Rectal smooth muscle tissue (tissue), 1 donor: ENCODE data around the gene ZNF555.
"Not testable (repeated sequence)": the region's sequence is repeated elsewhere in the genome, so short reads cannot be mapped to it uniquely, and the experiment has no call there.

Experiments
- H3K27ac ChIP-seq: one replicate; pipeline ENCODE4 v1.7.0; 2013; ENCODE audit warnings: low read depth, low read length, inconsistent platforms
- H3K27me3 ChIP-seq: one replicate; pipeline ENCODE4 v1.7.0; 2013; ENCODE audit warnings: low read length; ENCODE audit not compliant: control insufficient read depth, insufficient read depth
- H3K36me3 ChIP-seq: one replicate; pipeline ENCODE4 v1.7.0; 2013; ENCODE audit warnings: low read length; ENCODE audit not compliant: control insufficient read depth, insufficient read depth
- H3K4me1 ChIP-seq: one replicate; pipeline ENCODE4 v1.7.0; 2013; ENCODE audit warnings: low read length; ENCODE audit not compliant: control insufficient read depth, insufficient read depth
- H3K4me3 ChIP-seq: one replicate; pipeline ENCODE4 v1.7.0; 2013; ENCODE audit warnings: low read length
- H3K9ac ChIP-seq: one replicate; pipeline ENCODE4 v1.7.0; 2013; ENCODE audit warnings: low read length

Gene ZNF555

DNA sequence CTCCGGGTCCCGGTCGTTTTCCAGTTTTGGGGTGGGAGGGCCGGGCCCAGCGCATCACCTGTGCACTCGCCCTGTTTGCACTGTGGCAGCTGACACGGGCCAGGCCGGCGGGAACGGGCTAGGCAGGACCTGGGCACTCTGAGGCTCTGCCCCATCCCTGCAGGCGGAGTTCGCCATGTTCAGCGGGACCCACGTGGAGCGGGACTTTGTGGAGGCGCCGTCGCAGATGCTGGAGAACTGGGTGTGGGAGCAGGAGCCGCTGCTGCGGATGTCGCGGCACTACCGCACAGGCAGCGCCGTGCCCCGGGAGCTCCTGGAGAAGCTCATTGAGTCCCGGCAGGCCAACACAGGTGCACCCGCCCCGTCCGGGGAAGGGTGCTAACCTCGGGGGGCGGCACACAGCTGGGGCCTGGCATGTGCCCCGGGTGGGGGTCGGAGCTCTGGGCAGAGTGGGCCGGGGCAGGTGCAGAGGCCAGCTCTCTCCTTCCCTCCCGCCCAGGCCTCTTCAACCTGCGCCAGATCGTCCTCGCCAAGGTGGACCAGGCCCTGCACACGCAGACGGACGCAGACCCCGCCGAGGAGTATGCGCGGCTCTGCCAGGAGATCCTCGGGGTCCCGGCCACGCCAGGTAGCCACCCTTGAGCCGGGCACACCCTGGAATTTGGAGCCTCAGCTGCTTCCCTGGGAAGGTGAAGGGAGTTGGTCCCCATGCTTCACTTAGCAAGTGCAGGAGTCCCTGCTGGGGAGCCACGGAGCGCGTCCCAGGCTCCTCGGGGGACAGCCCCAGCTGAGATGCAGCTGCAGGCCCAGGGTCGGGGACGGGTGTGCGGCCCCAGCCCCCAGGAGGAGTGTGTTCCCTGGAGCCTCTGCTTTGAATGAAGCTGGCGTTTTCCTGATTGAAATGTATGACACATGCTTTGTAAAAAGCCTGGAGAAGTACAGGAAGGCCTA is 30.9 kb upstream of the ZNF555 start:
- no peak overlapping the region for H3K9ac ChIP-seq
- no peak overlapping the region for H3K4me3 ChIP-seq
- peaks cover 18% of the 10 kb centered on the region for H3K36me3 ChIP-seq
- no peaks in the 10 kb centered on the region for H3K27me3 ChIP-seq
- H3K27ac ChIP-seq = no peak overlapping the region
- no peaks in the 10 kb centered on the region for H3K4me1 ChIP-seq

DNA sequence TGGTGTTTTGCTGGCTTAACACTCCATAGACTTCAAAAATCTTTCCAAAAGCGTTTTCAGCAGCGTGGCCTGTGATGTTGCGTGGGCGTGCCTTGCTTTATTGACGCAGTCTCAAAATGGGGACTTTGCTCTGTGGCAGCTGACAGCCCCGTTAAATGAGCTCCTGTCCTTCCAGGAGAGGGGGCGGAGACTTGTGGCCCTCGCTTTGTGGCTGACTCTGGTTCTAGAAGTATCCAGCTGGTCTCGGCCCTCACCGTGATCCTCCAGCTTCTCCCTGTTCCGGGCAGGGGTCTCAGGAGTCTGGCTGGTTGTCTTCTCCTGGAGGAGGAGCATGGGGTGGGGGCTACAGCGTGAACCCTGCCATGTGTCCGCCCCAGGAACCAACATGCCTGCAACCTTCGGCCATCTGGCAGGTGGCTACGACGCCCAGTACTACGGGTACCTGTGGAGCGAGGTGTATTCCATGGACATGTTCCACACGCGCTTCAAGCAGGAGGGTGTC is 30.0 kb upstream of the ZNF555 start:
- Histone ChIP-seq H3K36me3 (peaks cover 16% of the 10 kb centered on the region), H3K4me3 (peak overlapping the region; percentile 8), H3K9ac (no peak overlapping the region), H3K27me3 (no peaks in the 10 kb centered on the region), H3K4me1 (no peaks in the 10 kb centered on the region), H3K27ac (no peak overlapping the region)

DNA sequence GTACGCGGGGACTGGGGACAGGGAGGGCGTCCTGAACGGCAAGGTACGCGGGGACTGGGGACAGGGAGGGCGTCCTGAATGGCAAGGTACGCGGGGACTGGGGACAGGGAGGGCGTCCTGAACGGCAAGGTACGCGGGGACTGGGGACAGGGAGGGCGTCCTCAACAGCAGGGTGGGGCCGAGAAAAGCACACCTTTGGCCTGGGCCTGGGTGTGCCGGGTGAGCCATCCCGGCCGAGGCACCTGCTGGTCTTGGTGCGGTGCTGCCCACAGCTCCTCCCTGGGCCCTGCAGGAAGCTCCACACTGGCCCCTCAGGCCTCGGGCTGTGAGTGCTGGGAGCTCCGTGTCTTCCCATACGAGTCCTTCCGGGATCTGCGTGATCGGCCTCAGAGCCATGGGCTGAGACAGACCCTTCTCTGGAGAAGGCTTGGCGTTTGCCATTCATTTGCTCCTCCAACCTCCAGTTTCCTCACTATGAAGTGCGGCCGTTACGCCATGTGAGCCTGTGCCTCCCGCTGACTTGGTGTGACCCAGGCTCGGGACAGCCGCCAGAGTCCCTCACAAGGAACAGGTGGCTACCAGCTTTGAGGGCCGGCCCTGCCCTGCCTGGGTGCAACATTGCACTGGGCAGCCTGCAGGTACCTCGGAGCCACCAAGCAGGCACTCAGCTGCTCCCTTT is 29.4 kb upstream of the ZNF555 start:
- no peaks in the 10 kb centered on the region for H3K27me3 ChIP-seq

DNA sequence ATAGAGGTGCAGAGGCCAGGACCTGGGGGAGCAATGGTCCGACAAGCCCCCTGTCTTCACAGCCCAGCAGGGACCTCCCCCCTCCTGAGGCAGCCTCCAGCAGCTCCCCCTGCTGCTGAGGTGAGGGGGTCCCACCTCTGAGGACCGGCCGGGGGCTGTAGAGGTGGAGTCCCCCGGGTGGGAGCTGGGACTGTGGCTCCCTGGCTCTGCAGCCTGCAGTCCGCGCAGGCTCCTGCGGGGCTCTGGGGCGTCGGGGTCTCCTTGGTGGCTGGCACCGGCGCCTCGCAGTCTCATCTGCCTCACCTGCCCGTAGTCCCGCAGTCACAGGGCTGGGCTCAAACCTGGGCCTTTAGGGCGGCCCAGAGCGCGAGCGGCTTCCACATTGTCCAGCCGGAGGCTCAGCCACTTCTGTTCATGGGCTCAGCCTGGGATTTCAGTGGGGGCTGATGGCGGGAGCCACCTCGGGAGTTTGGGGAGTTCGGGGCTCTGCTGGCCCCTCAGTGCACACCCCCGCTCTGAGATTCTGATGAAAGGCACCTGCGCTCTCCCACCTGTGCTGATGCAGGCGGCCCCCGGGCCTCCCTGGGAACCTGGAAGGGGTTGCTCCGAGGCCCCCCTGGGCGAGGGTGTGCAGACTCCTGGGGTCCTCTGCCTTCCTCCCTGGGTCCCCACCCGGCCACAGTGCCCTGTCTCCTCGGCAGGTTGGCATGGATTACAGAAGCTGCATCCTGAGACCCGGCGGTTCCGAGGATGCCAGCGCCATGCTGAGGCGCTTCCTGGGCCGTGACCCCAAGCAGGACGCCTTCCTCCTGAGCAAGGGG is 28.7 kb upstream of the ZNF555 start:
- H3K4me1 ChIP-seq = no peaks in the 10 kb centered on the region
- no peak overlapping the region for H3K27ac ChIP-seq
- peaks cover 11% of the 10 kb centered on the region for H3K36me3 ChIP-seq
- no peaks in the 10 kb centered on the region for H3K27me3 ChIP-seq
- H3K4me3 ChIP-seq = no peak overlapping the region
- no peak overlapping the region for H3K9ac ChIP-seq

More for the DNA sequence above, 29.4 kb upstream of the ZNF555 start:
- H3K36me3 ChIP-seq = peaks cover 12% of the 10 kb centered on the region
- H3K9ac ChIP-seq = no peak overlapping the region
- H3K4me3 ChIP-seq = peak overlapping the region; percentile 8
- H3K27ac ChIP-seq = no peak overlapping the region
- no peaks in the 10 kb centered on the region for H3K4me1 ChIP-seq

DNA sequence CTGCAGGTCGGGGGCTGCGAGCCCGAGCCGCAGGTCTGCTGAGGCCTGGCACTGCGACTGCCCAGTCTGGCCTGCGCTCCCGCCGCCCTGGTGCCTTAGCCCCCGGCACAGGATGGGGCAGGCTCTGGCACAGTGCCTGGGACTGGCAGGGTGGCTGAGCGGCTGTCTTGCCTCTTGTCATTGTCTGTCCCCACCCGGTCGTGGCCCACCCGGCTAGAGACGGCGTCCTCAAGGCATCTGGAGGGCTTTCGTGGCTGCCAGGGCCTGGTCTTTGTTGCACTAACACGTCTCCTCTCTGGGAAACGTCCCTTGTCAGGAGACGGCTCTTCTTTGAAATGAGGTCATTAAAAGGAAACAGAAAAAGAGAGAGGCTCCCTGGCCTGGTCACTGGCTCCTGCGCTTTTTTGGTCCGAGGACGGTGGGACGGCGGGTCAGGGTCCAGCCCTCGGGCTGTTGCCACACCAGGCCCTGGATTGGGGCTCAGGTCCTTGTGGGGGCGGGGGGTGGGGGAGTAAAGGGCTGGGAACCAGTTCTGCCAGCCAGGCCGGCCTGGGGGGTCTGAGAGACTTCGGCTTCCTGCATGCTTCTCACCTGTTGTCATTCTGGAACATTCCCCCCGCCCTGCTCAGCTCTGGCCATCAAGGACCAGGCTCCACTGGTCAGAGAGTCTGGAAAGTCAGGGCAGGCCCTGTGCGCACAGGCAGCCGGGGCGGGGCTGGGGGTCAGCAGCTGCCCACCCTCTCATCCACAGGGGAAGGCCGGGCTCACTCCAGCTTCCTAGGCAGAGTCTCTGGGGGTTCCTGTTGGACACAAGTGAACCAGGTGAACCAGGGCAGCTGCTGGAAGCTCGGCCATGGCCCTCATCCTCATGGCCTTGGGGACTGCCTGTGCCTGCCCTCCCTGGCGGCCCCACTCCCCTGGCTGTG is 27.8 kb upstream of the ZNF555 start:
- H3K4me3 ChIP-seq = no peak overlapping the region
- H3K9ac ChIP-seq = no peak overlapping the region
- H3K4me1 ChIP-seq = no peaks in the 10 kb centered on the region
- H3K27me3 ChIP-seq = no peaks in the 10 kb centered on the region
- H3K27ac ChIP-seq = no peak overlapping the region
- peaks cover 8% of the 10 kb centered on the region for H3K36me3 ChIP-seq

DNA sequence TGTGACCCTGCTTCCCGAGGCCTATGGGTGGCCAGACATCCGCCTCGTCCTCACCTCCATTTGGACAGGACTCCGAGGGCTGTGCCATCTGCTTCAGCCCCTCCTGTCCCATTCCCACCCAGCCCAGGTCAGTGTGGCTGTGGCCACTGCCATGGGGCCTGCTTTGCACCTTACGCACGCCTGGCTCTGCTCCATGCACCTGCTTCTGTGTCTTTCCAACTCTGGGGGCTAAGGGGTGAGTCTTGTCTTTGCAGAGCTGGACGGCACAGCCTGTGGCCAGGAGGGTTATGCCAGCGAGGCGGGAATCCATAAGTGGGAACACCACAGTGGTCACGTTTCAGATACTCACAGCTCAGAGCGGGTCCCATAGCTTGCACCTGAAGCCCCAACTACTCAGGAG is 26.8 kb upstream of the ZNF555 start:
- no peaks in the 10 kb centered on the region for H3K27me3 ChIP-seq
- H3K9ac ChIP-seq = no peak overlapping the region
- H3K27ac ChIP-seq = no peak overlapping the region
- H3K36me3 ChIP-seq = peaks cover 2% of the 10 kb centered on the region
- no peak overlapping the region for H3K4me3 ChIP-seq
- no peaks in the 10 kb centered on the region for H3K4me1 ChIP-seq

DNA sequence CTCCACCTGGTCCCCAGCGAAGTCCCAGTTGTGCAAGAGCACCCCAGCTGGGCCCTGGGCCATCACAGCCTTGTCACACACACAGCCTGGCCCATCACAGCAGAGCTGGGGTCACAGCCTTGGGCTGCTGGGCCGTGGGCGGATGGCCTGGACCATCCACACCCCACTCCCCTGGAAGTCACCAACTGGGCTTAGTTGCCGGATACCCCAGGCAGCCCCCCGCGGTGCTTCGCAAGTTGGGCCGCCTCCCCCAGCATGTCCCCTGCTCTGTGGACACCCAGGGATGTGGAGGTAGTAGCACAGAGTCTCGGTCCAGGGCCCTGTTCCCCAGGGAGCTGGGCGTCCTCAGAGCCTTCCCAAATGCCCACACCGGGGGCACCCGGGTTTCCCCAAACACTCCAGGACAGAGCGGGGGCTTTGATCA is 26.1 kb upstream of the ZNF555 start:
- Histone ChIP-seq H3K4me1 (no peaks in the 10 kb centered on the region), H3K27me3 (no peaks in the 10 kb centered on the region), H3K9ac (no peak overlapping the region), H3K36me3 (no peaks in the 10 kb centered on the region), H3K27ac (no peak overlapping the region), H3K4me3 (no peak overlapping the region)

DNA sequence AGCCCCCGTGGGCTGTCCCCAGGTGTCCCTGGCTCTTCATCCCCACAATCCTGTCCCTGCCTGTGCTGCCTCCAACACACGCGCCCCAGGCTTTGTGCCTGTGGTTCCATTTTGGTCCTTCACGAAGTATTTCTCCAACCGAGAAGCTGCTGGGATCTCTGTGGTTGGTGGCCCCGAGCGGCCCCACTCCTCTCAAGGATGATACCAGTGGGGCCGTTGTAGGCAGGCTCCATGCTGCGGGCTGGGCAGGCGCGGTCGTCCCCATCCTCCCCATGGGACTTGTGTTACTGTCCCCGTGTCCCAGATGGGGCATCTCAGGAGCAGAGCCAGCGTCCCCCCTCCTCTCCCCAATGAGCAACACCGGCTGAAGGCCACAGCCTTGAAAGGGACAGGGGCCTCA is 25.4 kb upstream of the ZNF555 start:
- H3K4me3 ChIP-seq = no peak overlapping the region
- H3K27me3 ChIP-seq = no peaks in the 10 kb centered on the region
- H3K4me1 ChIP-seq = no peaks in the 10 kb centered on the region
- H3K27ac ChIP-seq = no peak overlapping the region
- H3K9ac ChIP-seq = no peak overlapping the region
- no peaks in the 10 kb centered on the region for H3K36me3 ChIP-seq

DNA sequence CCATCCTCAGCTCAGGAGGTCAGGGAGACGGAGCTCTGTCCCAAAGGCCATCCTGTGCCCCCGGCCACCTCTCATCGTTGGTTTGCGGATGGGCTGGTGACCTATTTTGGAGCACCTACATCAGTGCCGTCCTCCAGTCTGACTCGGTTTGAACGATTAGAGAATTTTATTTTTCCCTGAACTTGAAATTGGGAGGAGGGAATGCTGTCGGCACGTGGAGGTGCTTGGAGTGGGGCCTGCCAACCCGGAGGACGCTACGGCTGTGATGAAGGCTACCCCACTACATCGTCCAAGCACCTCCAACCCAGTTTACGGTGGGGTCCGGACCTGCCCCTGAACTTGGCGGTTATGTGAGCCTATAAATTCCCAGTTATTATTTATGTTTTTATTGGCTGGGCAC is 24.6 kb upstream of the ZNF555 start:
- H3K27me3 ChIP-seq = no peaks in the 10 kb centered on the region
- H3K9ac ChIP-seq = no peak overlapping the region
- no peak overlapping the region for H3K4me3 ChIP-seq
- H3K27ac ChIP-seq = no peak overlapping the region
- no peaks in the 10 kb centered on the region for H3K4me1 ChIP-seq
- H3K36me3 ChIP-seq = no peaks in the 10 kb centered on the region

DNA sequence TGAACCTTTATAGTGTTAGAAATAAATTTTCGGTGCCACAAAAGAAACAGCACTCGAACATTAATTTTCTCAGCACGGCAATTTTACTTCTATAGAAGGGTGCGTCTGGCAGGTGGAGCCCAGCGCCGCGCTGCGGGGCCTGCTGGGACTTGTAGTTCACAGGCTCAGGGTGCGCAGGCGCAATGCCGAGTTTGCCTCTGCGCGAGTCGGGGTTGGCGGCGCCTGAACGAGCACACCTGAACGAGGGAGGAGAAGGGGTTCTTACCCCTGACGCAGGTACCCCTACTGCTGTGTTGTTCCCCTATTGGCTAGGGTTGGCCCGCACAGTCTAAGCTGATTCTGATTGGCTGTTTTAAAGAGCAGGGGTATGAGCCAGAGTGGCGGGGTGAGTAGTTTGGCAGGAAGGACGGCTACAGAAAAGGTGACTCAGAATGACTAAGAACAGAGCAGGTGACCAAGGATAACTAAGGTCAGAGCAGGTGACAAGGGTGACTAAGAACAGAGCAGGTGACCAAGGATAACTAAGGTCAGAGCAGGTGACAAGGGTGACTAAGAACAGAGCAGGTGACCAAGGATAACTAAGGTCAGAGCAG is 23.9 kb upstream of the ZNF555 start:
- not testable (repeated sequence) for H3K4me1 ChIP-seq, H3K9ac ChIP-seq, H3K27ac ChIP-seq, H3K27me3 ChIP-seq, H3K36me3 ChIP-seq, H3K4me3 ChIP-seq

DNA sequence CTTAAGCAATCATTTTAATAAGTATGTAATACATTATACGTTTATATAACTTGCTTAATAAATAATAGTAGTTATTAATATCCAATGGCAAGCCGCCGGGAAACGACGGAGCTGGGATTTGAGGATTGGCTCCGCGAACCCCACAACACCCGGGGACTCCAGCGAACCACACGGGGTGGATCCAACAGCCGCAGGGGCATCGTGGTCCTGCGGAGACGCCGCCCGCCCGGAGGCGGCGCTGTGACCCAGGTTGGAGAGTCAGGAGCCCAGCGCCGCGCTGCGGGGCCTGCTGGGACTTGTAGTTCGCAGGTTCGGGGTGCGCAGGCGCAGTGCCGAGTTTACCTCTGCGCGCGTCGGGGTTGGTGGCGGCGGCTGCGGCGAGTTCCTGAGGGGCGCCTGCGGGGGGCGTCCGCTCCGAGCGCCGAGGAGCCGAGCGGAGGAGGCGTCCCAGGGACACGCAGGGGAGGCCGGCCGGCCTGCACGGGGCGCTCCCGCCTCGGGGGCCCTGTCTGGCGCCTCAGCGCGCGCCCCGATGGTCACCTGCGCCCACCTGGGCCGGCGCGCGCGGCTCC is 21.6 kb upstream of the ZNF555 start, which contains the start of gene ZNF554:
Gene ZNF554, plus strand, starts transcription at position 329 of the 572 bp plus-strand sequence. Its CDS starts 204 bp downstream, at position 533.
- Histone ChIP-seq H3K27me3 (no peaks in the 10 kb centered on the region), H3K4me3 (peak within 1 kb of the TSS; percentile 75), H3K4me1 (no peaks in the 10 kb centered on the region), H3K36me3 (no peaks in the 10 kb centered on the region), H3K9ac (peak within 1 kb of the TSS; percentile 62), H3K27ac (peak within 1 kb of the TSS; percentile 14)
